GM23248 (cell line): Measurements from ENCODE around the gene MAGI1. TPM values are rescaled to one million over a fixed set of nuclear protein-coding genes. Genes with fewer than 3 reads are reported as not detected.
"Not testable (repeated sequence)": the region's sequence is repeated elsewhere in the genome, so short reads cannot be mapped to it uniquely, and the experiment has no call there.

Experiments used
- DNase-seq: peaks from one replicate; pipeline ENCODE4 v3.0.0-alpha.2; 2015
- H2AFZ ChIP-seq: fragments of 200-600 bp; sonication (generic); 2 replicates; pipeline ENCODE4 v1.6.1; 2016; ENCODE audit warnings: antibody characterized with exemption
- H3F3A ChIP-seq: fragments of 200-600 bp; sonication (generic); 2 replicates; pipeline ENCODE4 v1.6.1; 2016; ENCODE audit warnings: mild to moderate bottlenecking, antibody characterized with exemption, mixed run types; ENCODE audit not compliant: insufficient read depth
- H3K27ac ChIP-seq: fragments of 200-600 bp; sonication (generic); 2 replicates; pipeline ENCODE4 v1.5.1; 2016; ENCODE audit warnings: mild to moderate bottlenecking
- H3K27me3 ChIP-seq: fragments of 200-600 bp; sonication (generic); replicated peaks from 2 replicates; pipeline ENCODE4 v1.6.1; 2016; ENCODE audit warnings: mild to moderate bottlenecking; ENCODE audit not compliant: insufficient read depth
- H3K36me3 ChIP-seq: fragments of 200-600 bp; sonication (generic); 2 replicates; pipeline ENCODE4 v1.6.1; 2016; ENCODE audit warnings: low read depth, mild to moderate bottlenecking
- H3K4me1 ChIP-seq: fragments of 200-600 bp; sonication (generic); 2 replicates; pipeline ENCODE4 v1.6.1; 2016; ENCODE audit warnings: mild to moderate bottlenecking; ENCODE audit not compliant: insufficient read depth
- H3K4me2 ChIP-seq: fragments of 200-600 bp; sonication (generic); one replicate; pipeline ENCODE4 v1.6.1; 2016; ENCODE audit warnings: mild to moderate bottlenecking; ENCODE audit not compliant: unreplicated experiment
- H3K4me3 ChIP-seq: fragments of 200-600 bp; sonication (generic); 2 replicates; pipeline ENCODE4 v1.5.1; 2016; ENCODE audit warnings: mild to moderate bottlenecking
- H3K79me2 ChIP-seq: fragments of 200-600 bp; sonication (generic); 2 replicates; pipeline ENCODE4 v1.6.1; 2016; ENCODE audit warnings: mild to moderate bottlenecking; ENCODE audit not compliant: insufficient read depth
- H3K9ac ChIP-seq: fragments of 200-600 bp; sonication (generic); 2 replicates; pipeline ENCODE4 v1.6.1; 2016; ENCODE audit warnings: mild to moderate bottlenecking
- H3K9me2 ChIP-seq: fragments of 200-600 bp; sonication (generic); 2 replicates; pipeline ENCODE4 v1.6.1; 2016; ENCODE audit warnings: mixed run types, mild to moderate bottlenecking, moderate library complexity; ENCODE audit not compliant: insufficient read depth
- H3K9me3 ChIP-seq: fragments of 200-600 bp; sonication (generic); one replicate; pipeline ENCODE4 v1.6.1; 2017; ENCODE audit warnings: low read depth
- H4K20me1 ChIP-seq: fragments of 200-600 bp; sonication (generic); 2 replicates; pipeline ENCODE4 v1.6.0; 2016; ENCODE audit not compliant: insufficient read depth
- EZH2 ChIP-seq: fragments of 200-600 bp; sonication (generic); IDR thresholded peaks from 2 replicates; pipeline ENCODE4 v1.6.1; 2018; ENCODE audit warnings: antibody characterized with exemption, mild to moderate bottlenecking; ENCODE audit not compliant: insufficient read depth, poor library complexity, severe bottlenecking
- EZH2phosphoT487 ChIP-seq: fragments of 200-600 bp; sonication (generic); IDR thresholded peaks from 2 replicates; pipeline ENCODE4 v1.6.1; 2018; ENCODE audit warnings: antibody characterized with exemption, moderate library complexity, mild to moderate bottlenecking, low read depth; ENCODE audit not compliant: insufficient read depth
- WGBS, 2 experiments: methylation state at CpG; one replicate each; pipeline ENCODE4 v1.1.6; 2015 to 2017; ENCODE audit warnings: low lambda C conversion rate in 2 of 2, low coverage in 1 of 2; ENCODE audit errors: missing lambda C conversion rate in 2 of 2; 5-methylcytosine and 5-hydroxymethylcytosine counted together
- in situ Hi-C: fragments of 300-500 bp; cut with MboI; formaldehyde crosslinking; loops from 2 replicates; pipeline ENCODE4 v1.15.0; 2020
- polyA plus RNA-seq: library from polyadenylated mRNA; unstranded; fragments of >200 nt; fragmentation: Nextera tagmentation; extraction: Ambion mirVana; gene quantifications from 2 replicates; pipeline ENCODE4 v1.2.1, GENCODE V29; 2016
- total RNA-seq: library from RNA; depleted of rRNA; stranded (reverse); fragments of >200 nt; shearing (Covaris generic); gene quantifications from 2 replicates; pipeline ENCODE4 v1.2.3, GENCODE V29; 2014

MAGI1 gene
- total and polyA plus RNA-seq, 2 experiments from 2014 or later, result 7.3 to 13.8 TPM

- DNase-seq, result peak; percentile 51
- H3K4me2 ChIP-seq, result no peak overlapping the region
- H4K20me1 ChIP-seq, result peaks cover 23% of the 10 kb centered on the region; the same call in 1 of the 2 replicates
- H3K36me3 ChIP-seq, result no peaks in the 10 kb centered on the region
- H3K79me2 ChIP-seq, result peaks cover 52% of the 10 kb centered on the region
- in situ Hi-C loops, result no loop called here
- H3K27ac ChIP-seq, result no peak overlapping the region
- H2AFZ ChIP-seq, result no peak overlapping the region
- TF ChIP-seq EZH2phosphoT487 (no peak), EZH2 (no peak)
- H3F3A ChIP-seq, result peaks cover 16% of the 10 kb centered on the region
- no peak overlapping the region for H3K9ac ChIP-seq
- H3K4me3 ChIP-seq, result no peak overlapping the region
- WGBS, 2 experiments, result 40 to 46% methylated on average over 1 of the region's 1 CpG
- H3K4me1 ChIP-seq, result peaks cover 11% of the 10 kb centered on the region; the same call in 1 of the 2 replicates
- no peaks in the 10 kb centered on the region for H3K9me2 ChIP-seq
- no peaks in the 10 kb centered on the region for H3K9me3 ChIP-seq
- H3K27me3 ChIP-seq, result no peaks in the 10 kb centered on the region
These were observed 493.3 kb downstream of the MAGI1 start for GRCh38 chr3:65545429-65545828.

DNA sequence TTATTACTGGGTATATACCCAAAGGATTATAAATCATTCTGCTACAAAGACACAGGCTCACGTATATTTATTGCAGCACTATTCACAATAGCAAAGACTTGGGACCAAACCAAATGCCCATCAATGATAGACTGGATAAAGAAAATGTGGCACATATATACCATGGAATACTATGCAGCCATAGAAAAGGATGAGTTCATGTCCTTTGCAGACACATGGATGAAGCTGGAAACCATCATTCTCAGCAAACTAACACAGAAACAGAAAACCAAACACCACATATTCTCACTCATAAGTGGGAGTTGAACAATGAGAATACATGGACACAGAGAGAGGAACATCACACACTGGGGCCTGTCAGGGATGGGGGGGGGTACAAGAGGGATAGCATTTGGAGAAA is 495.3 kb downstream of the MAGI1 start:
- DNase-seq, H3K4me3 ChIP-seq, H3K27ac ChIP-seq, in situ Hi-C loops, H3K9me2 ChIP-seq, H3K4me2 ChIP-seq, H3K9me3 ChIP-seq, H3K36me3 ChIP-seq, H3K9ac ChIP-seq, H2AFZ ChIP-seq, H3K27me3 ChIP-seq: not testable (repeated sequence)
- peaks cover 11% of the 10 kb centered on the region; the same call in 1 of the 2 replicates for H3K4me1 ChIP-seq
- H3F3A ChIP-seq, result peaks cover 16% of the 10 kb centered on the region
- peaks cover 23% of the 10 kb centered on the region; the same call in 1 of the 2 replicates for H4K20me1 ChIP-seq
- peaks cover 71% of the 10 kb centered on the region for H3K79me2 ChIP-seq
- WGBS, 2 experiments, result 38 to 58% methylated on average over 1 of the region's 1 CpG

DNA sequence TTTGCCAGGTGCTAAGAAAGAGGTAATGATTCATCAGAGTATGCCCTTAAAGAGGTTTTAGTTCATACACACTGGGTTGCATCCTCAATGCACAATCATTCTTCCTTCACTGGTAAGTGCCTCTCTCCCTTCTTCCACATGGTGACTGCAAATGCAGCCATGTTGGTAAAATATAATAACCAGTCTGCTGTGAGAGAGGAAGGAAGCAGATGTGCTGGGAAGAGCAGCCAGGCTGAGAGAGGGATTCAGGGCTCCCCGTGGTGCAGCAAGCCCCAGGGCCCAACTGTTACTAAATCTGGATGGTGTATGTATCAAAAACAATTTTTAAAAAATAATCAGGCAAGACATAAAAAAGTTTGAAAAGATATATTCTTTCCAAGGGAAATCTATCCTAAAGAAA is 498.1 kb downstream of the MAGI1 start:
- no peak for DNase-seq
- Histone ChIP-seq H3K36me3 (no peaks in the 10 kb centered on the region), H3K27me3 (no peaks in the 10 kb centered on the region), H4K20me1 (peaks cover 5% of the 10 kb centered on the region; the same call in 1 of the 2 replicates), H3K4me1 (peaks cover 11% of the 10 kb centered on the region; the same call in 1 of the 2 replicates), H3K9me2 (no peaks in the 10 kb centered on the region), H3K9me3 (no peaks in the 10 kb centered on the region), H3K79me2 (peaks cover 82% of the 10 kb centered on the region), H3K4me2 (no peak overlapping the region), H3K9ac (no peak overlapping the region), H3F3A (peaks cover 16% of the 10 kb centered on the region), H3K4me3 (no peak overlapping the region), H2AFZ (no peak overlapping the region), H3K27ac (no peak overlapping the region)
- in situ Hi-C loops, result no loop called here
- WGBS, 2 experiments, result 5 to 6% methylated on average over 1 of the region's 1 CpG
- no peak for TF ChIP-seq EZH2
- no peak for TF ChIP-seq EZH2phosphoT487

DNA sequence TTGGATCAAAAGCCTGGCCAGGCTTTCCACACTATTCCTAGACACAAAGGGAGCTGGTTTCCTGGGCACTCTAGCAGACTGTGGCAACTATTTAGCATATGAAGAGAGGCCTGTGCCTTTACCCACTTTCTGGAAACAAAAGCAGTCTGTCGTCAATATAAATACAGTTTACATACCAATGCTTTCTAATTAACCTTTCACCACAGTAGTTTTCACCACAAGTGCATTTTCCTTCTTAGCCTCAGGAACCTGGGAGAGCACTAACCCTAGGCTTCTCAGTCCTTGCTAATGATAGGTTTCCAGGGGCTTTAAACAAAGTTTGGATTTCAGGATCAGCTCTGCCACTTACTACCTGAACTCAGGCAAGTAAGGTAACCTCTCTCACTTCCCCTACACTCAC is 499.1 kb downstream of the MAGI1 start:
- in situ Hi-C loops, result no loop called here
- Histone ChIP-seq H3K4me1 (peaks cover under 1% of the 10 kb centered on the region; the same call in 1 of the 2 replicates), H3K9ac (no peak overlapping the region), H3K9me2 (no peaks in the 10 kb centered on the region), H3K4me2 (no peak overlapping the region), H3K27me3 (no peaks in the 10 kb centered on the region), H3K36me3 (no peaks in the 10 kb centered on the region), H3K9me3 (no peaks in the 10 kb centered on the region), H4K20me1 (peaks cover 5% of the 10 kb centered on the region; the same call in 1 of the 2 replicates), H3K27ac (no peak overlapping the region), H3F3A (peaks cover 6% of the 10 kb centered on the region), H3K79me2 (peaks cover 91% of the 10 kb centered on the region), H3K4me3 (no peak overlapping the region), H2AFZ (no peak overlapping the region)
- DNase-seq, result no peak
- WGBS, 2 experiments, result 41 to 85% methylated on average over 1 of the region's 1 CpG
- no peak for TF ChIP-seq EZH2phosphoT487

- WGBS, 2 experiments, result 91 to 94% methylated on average over 1 of the region's 1 CpG
- H3K27ac ChIP-seq, result no peak overlapping the region
- no peaks in the 10 kb centered on the region; the same call in 1 of the 2 replicates for H4K20me1 ChIP-seq
These were observed 500.6 kb downstream of the MAGI1 start for GRCh38 chr3:65538101-65538500.

More at GRCh38 chr3:65538101-65538500, 500.6 kb downstream of the MAGI1 start:
- Histone ChIP-seq H3K9me2 (no peaks in the 10 kb centered on the region), H3K4me1 (no peaks in the 10 kb centered on the region), H3K79me2 (peaks cover 93% of the 10 kb centered on the region), H3K9me3 (no peaks in the 10 kb centered on the region), H3F3A (no peaks in the 10 kb centered on the region), H3K4me2 (no peak overlapping the region), H3K27me3 (no peaks in the 10 kb centered on the region), H3K36me3 (no peaks in the 10 kb centered on the region), H3K9ac (no peak overlapping the region), H3K4me3 (no peak overlapping the region), H2AFZ (no peak overlapping the region)
- in situ Hi-C loops, result no loop called here
- TF ChIP-seq EZH2phosphoT487, result no peak
- no peak for TF ChIP-seq EZH2
- no peak for DNase-seq
